Kidney (tissue), 22 donors: ENCODE data around the gene PIN4. TPM values are rescaled to one million over a fixed set of nuclear protein-coding genes. Genes with fewer than 3 reads are reported as not detected.

Experiments used
- DNase-seq, 5 donors: peaks; one replicate each; pipeline ENCODE4 v3.0.0-alpha.2; 2013 to 2020
- FAIRE-seq: peaks from 2 replicates; lab custom pipeline; 2012; peaks lifted over from hg19 to GRCh38; lab: Jason Lieb, UNC
- H3K27ac ChIP-seq, 2 donors: one replicate each; pipeline ENCODE4 v1.7.0; 2013; ENCODE audit warnings: low read depth in 2 of 2, low read length in 2 of 2, inconsistent platforms in 1 of 2
- H3K27me3 ChIP-seq: one replicate; pipeline ENCODE4 v1.7.1; 2013; ENCODE audit warnings: low read length, inconsistent platforms; ENCODE audit not compliant: control insufficient read depth, insufficient read depth
- H3K36me3 ChIP-seq, 3 donors: one replicate each; pipeline versions ENCODE4 v1.7.0 to v1.7.1; 2013; ENCODE audit warnings: low read length in 3 of 3, control low read depth in 1 of 3, inconsistent platforms in 1 of 3; ENCODE audit not compliant: insufficient read depth in 3 of 3, control insufficient read depth in 2 of 3
- H3K4me1 ChIP-seq, 3 donors: one replicate each; pipeline versions ENCODE4 v1.7.0 to v1.7.1; 2013; ENCODE audit warnings: low read length in 3 of 3, inconsistent platforms in 1 of 3, low read depth in 1 of 3; ENCODE audit not compliant: control insufficient read depth in 2 of 3, insufficient read depth in 2 of 3
- H3K4me3 ChIP-seq, 3 donors: one replicate each; pipeline versions ENCODE4 v1.7.0 to v1.8.1; 2013; ENCODE audit warnings: low read length in 3 of 3, control low read depth in 1 of 3, inconsistent platforms in 1 of 3
- H3K9ac ChIP-seq, 3 donors: one replicate each; pipeline versions ENCODE4 v1.7.0 to v1.7.1; 2013; ENCODE audit warnings: low read length in 3 of 3, control low read depth in 1 of 3, inconsistent platforms in 1 of 3
- H3K9me3 ChIP-seq, 3 donors: one replicate each; pipeline versions ENCODE4 v1.7.0 to v1.7.1; 2013; ENCODE audit warnings: low read length in 3 of 3, control low read depth in 1 of 3, inconsistent platforms in 1 of 3; ENCODE audit not compliant: control insufficient read depth in 2 of 3, insufficient read depth in 1 of 3
- CTCF ChIP-seq: IDR thresholded peaks from 3 replicates; pipeline ENCODE4 v1.5.1; 2012; ENCODE audit warnings: mild to moderate bottlenecking, moderate library complexity, borderline replicate concordance; ENCODE audit not compliant: insufficient read depth; ENCODE audit errors: extremely low read depth
- intact Hi-C: fragments of 100-400 bp; cut with DNase I; formaldehyde crosslinking; loops from one replicate; pipeline ENCODE4 v1.11.1; 2022
- long read RNA-seq, 10 donors: library from polyadenylated mRNA in 1 of 10; unstranded in 1 of 10; transcript quantifications; one replicate each; pipeline ENCODE4 v2.0.0 and lab custom pipeline, GENCODE V29; 2021 to 2026
- polyA plus RNA-seq: library from polyadenylated mRNA; stranded (reverse); fragments of 350-450 nt; fragmentation: Illumina TruSeq; extraction: RNeasy Lipid Tissue Mini Kit (QIAGEN cat#74804); gene quantifications from one replicate; pipeline ENCODE4 v1.2.3, GENCODE V29; 2014; ENCODE audit warnings: low read depth, low replicate concordance; ENCODE audit not compliant: insufficient read depth
- total RNA-seq: library from RNA; stranded (reverse); fragmentation: NEBNext Ultra II Directional; extraction: Animal tissue kit (Norgen Biotek cat#: 25700); gene quantifications from one replicate; pipeline ENCODE4 v1.2.1, GENCODE V29; 2021
- donor health status: control.
- donor health status: control.
- donor health status: control.
- donor health status: control.
- donor health status: control.
- donor health status: DM: yes; HTN: yes; CAD: no.
- donor health status: Normal renal cell carcinoma (clear cell type).

Gene PIN4
- total RNA-seq = 11.0 TPM
- polyA plus RNA-seq = 50.9 TPM
- long read RNA-seq, donor 1, transcript PIN4-203 (4 exons, 1,321 nt) = major isoform, 36 of 2,849 reads
- long read RNA-seq, donor 1, partial matches to known transcripts = 2,729 of 2,849 reads
- long read RNA-seq, donor 1, other reads (novel, unspliced or antisense) = 82 of 2,849 reads
- long read RNA-seq, donor 2, transcript PIN4-203 (4 exons, 1,321 nt) = major isoform, 32 of 4,055 reads
- long read RNA-seq, donor 2, partial matches to known transcripts = 3,865 of 4,055 reads
- long read RNA-seq, donor 2, other reads (novel, unspliced or antisense) = 157 of 4,055 reads
- long read RNA-seq, donor 3, transcript PIN4-203 (4 exons, 1,321 nt) = major isoform, 77 of 6,184 reads
- long read RNA-seq, donor 3, transcript PIN4-201 (3 exons, 1,780 nt) = minor isoform, 6 of 6,184 reads
- long read RNA-seq, donor 3, partial matches to known transcripts = 3,255 of 6,184 reads
- long read RNA-seq, donor 3, other reads (novel, unspliced or antisense) = 2,844 of 6,184 reads
- long read RNA-seq, donor 4, transcript PIN4-203 (4 exons, 1,321 nt) = major isoform, 27 of 27 reads
- long read RNA-seq, donor 4, partial matches to known transcripts = 0 of 27 reads
- long read RNA-seq, donor 4, other reads (novel, unspliced or antisense) = 0 of 27 reads
- long read RNA-seq, donor 5, transcript PIN4-203 (4 exons, 1,321 nt) = major isoform, 5 of 535 reads
- long read RNA-seq, donor 5, partial matches to known transcripts = 296 of 535 reads
- long read RNA-seq, donor 5, other reads (novel, unspliced or antisense) = 234 of 535 reads
- long read RNA-seq, donor 6, transcript PIN4-203 (4 exons, 1,321 nt) = major isoform, 109 of 7,403 reads
- long read RNA-seq, donor 6, transcript PIN4-201 (3 exons, 1,780 nt) = minor isoform, 5 of 7,403 reads
- long read RNA-seq, donor 6, partial matches to known transcripts = 7,044 of 7,403 reads
- long read RNA-seq, donor 6, other reads (novel, unspliced or antisense) = 245 of 7,403 reads
- long read RNA-seq, donor 7, transcript PIN4-203 (4 exons, 1,321 nt) = major isoform, 13 of 25 reads
- long read RNA-seq, donor 7, partial matches to known transcripts = 7 of 25 reads
- long read RNA-seq, donor 7, other reads (novel, unspliced or antisense) = 3 of 25 reads
- long read RNA-seq, donor 8, transcript PIN4-203 (4 exons, 1,321 nt) = major isoform, 29 of 64 reads
- long read RNA-seq, donor 8, partial matches to known transcripts = 22 of 64 reads
- long read RNA-seq, donor 8, other reads (novel, unspliced or antisense) = 11 of 64 reads
- long read RNA-seq, donor 9, transcript PIN4-203 (4 exons, 1,321 nt) = major isoform, 47 of 3,357 reads
- long read RNA-seq, donor 9, partial matches to known transcripts = 1,902 of 3,357 reads
- long read RNA-seq, donor 9, other reads (novel, unspliced or antisense) = 1,407 of 3,357 reads
- long read RNA-seq, donor 10, transcript PIN4-203 (4 exons, 1,321 nt) = major isoform, 53 of 4,632 reads
- long read RNA-seq, donor 10, partial matches to known transcripts = 2,740 of 4,632 reads
- long read RNA-seq, donor 10, other reads (novel, unspliced or antisense) = 1,837 of 4,632 reads

- TF ChIP-seq CTCF = no peak
- Histone ChIP-seq H3K27me3 (no peaks in the 10 kb centered on the region), H3K4me1 (peaks cover 3 to 5% (median 5%) of the 10 kb centered on the region in 3 donors), H3K27ac (peak within 1 kb of the TSS; percentile 65 to 67), H3K4me3 (peak within 1 kb of the TSS; percentile 83 to 93 (median 92)), H3K36me3 (no peaks in the 10 kb centered on the region), H3K9me3 (no peaks in the 10 kb centered on the region), H3K9ac (peak within 1 kb of the TSS; percentile 69 to 82 (median 79))
- peak; percentile 94 to 98 (median 97) for DNase-seq
- intact Hi-C loops = no loop called here
- FAIRE-seq = peak; percentile 58
Observed at GRCh38 chrX:72181178-72182125, at the start of gene PIN4. TSS of gene PIN4 (plus strand) at chrX:72181757. CDS start at chrX:72181786, 29 bp downstream.

- no peak overlapping the region for H3K27ac ChIP-seq
- H3K4me1 ChIP-seq = peaks cover 0 to 5% (median 0%) of the 10 kb centered on the region in 3 donors
- FAIRE-seq (no peak), DNase-seq (no peak)
- H3K4me3 ChIP-seq = peak overlapping the region in 2 of 3 donors; percentile 24 to 44
- no peak overlapping the region for H3K9ac ChIP-seq
- no peaks in the 10 kb centered on the region for H3K36me3 ChIP-seq
- H3K27me3 ChIP-seq = peaks cover 4% of the 10 kb centered on the region
- intact Hi-C loops = no loop called here
- no peak for TF ChIP-seq CTCF
- H3K9me3 ChIP-seq = no peaks in the 10 kb centered on the region
Observed at GRCh38 chrX:72132456-72132855, 49.1 kb upstream of the PIN4 start.
